IMR-90 (cell line): Measurements from ENCODE around the gene CCDC167.

ENCODE experiments used
- BHLHE40 ChIP-seq: fragments of 150-350 bp; IDR thresholded peaks from 2 replicates; pipeline ENCODE4 v1.6.1; 2016; ENCODE audit warnings: mild to moderate bottlenecking, low read depth, low read length
- CEBPB ChIP-seq: IDR thresholded peaks from 2 replicates; pipeline ENCODE4 v1.6.1; 2012; ENCODE audit warnings: low read depth, low read length, improper control_type of control experiment
- MAZ ChIP-seq: IDR thresholded peaks from 2 replicates; pipeline ENCODE4 v1.6.1; 2012; ENCODE audit warnings: low read depth, mild to moderate bottlenecking, low read length, improper control_type of control experiment, moderate library complexity, borderline replicate concordance
- POLR2A ChIP-seq: IDR thresholded peaks from 2 replicates; pipeline ENCODE4 v1.6.1; 2012; ENCODE audit warnings: mild to moderate bottlenecking, low read depth, low read length
- RAD21 ChIP-seq: IDR thresholded peaks from 2 replicates; pipeline ENCODE4 v1.6.1; 2012; ENCODE audit warnings: low read length, improper control_type of control experiment
- RCOR1 ChIP-seq: IDR thresholded peaks from 2 replicates; pipeline ENCODE4 v1.6.1; 2012; ENCODE audit warnings: mild to moderate bottlenecking, low read length, improper control_type of control experiment; ENCODE audit not compliant: insufficient replicate concordance
- SMC3 ChIP-seq: fragments of 150-350 bp; IDR thresholded peaks from 2 replicates; pipeline ENCODE4 v1.6.1; 2016; ENCODE audit warnings: low read depth, mild to moderate bottlenecking, antibody characterized with exemption, low read length, moderate library complexity
- TF ChIP-seq, protein P1 (sequence below): conservative IDR thresholded peaks from 2 replicates; pipeline ENCODE4 v1.5.1; 2012; ENCODE audit warnings: mild to moderate bottlenecking, low read depth, low read length, improper control_type of control experiment
- TF ChIP-seq, protein P2 (sequence below): fragments of 150-350 bp; IDR thresholded peaks from 2 replicates; pipeline ENCODE4 v1.6.1; 2017; ENCODE audit warnings: mild to moderate bottlenecking, antibody characterized with exemption, low read length, low read depth

DNA sequence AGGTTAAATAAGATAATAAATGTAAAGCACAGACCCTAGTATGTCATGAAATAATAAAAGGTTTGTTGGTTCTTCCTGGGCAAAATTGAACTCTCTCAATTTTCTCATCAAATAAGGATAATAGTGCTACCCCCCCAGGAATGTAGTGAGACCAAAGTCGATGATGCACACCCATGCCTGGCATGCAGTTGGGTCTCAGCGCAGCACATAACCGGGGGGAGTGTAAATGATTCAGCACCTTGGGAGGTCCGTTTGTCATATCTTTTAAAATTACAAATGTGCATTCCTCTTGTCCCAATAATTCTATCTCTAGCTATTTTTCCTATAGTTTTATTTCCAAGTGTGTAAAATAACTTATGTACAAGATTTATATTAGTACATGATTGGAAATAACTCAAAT, 31.3 kb upstream of the CCDC167 start:
- TF ChIP-seq, protein P1, sequence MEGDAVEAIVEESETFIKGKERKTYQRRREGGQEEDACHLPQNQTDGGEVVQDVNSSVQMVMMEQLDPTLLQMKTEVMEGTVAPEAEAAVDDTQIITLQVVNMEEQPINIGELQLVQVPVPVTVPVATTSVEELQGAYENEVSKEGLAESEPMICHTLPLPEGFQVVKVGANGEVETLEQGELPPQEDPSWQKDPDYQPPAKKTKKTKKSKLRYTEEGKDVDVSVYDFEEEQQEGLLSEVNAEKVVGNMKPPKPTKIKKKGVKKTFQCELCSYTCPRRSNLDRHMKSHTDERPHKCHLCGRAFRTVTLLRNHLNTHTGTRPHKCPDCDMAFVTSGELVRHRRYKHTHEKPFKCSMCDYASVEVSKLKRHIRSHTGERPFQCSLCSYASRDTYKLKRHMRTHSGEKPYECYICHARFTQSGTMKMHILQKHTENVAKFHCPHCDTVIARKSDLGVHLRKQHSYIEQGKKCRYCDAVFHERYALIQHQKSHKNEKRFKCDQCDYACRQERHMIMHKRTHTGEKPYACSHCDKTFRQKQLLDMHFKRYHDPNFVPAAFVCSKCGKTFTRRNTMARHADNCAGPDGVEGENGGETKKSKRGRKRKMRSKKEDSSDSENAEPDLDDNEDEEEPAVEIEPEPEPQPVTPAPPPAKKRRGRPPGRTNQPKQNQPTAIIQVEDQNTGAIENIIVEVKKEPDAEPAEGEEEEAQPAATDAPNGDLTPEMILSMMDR, result no peak
- TF ChIP-seq RAD21 (no peak), MAZ (peak; percentile 50; the same call in 1 of the 2 replicates), BHLHE40 (no peak), POLR2A (no peak), RCOR1 (no peak), SMC3 (no peak), CEBPB (no peak)
- TF ChIP-seq, protein P2, sequence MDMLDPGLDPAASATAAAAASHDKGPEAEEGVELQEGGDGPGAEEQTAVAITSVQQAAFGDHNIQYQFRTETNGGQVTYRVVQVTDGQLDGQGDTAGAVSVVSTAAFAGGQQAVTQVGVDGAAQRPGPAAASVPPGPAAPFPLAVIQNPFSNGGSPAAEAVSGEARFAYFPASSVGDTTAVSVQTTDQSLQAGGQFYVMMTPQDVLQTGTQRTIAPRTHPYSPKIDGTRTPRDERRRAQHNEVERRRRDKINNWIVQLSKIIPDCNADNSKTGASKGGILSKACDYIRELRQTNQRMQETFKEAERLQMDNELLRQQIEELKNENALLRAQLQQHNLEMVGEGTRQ, result no peak
